ENCODE measurements around the gene UGT3A2. TPM values are rescaled to one million over a fixed set of nuclear protein-coding genes. Genes with fewer than 3 reads are reported as not detected.

UGT3A2 gene
- total RNA-seq, 4 donors from 2014 or later = not detected

GRCh38 chr5:36054647-36055046 is 12.0 kb downstream of the UGT3A2 start:
- no peak overlapping the region for H3K4me3 ChIP-seq
- H3K4me1 ChIP-seq = no peaks in the 10 kb centered on the region
- no peak for DNase-seq
- H3K27me3 ChIP-seq = no peaks in the 10 kb centered on the region
- H3K27ac ChIP-seq = no peak overlapping the region
- TF ChIP-seq POLR2A (IDR thresholded peaks at IDR 0.05) = no peak
- no peak for TF ChIP-seq CTCF (IDR thresholded peaks at IDR 0.05)
- H3K9me3 ChIP-seq = no peaks in the 10 kb centered on the region
- intact Hi-C loops (cut with DNase I; ENCODE audit: low total_unique reads) = no loop called here
- no peaks in the 10 kb centered on the region for H3K36me3 ChIP-seq

GRCh38 chr5:36052538-36052937 is 14.1 kb downstream of the UGT3A2 start:
- Histone ChIP-seq H3K4me3 (no peak overlapping the region), H3K36me3 (no peaks in the 10 kb centered on the region), H3K27ac (no peak overlapping the region), H3K4me1 (no peaks in the 10 kb centered on the region), H3K9me3 (no peaks in the 10 kb centered on the region), H3K27me3 (no peaks in the 10 kb centered on the region)
- TF ChIP-seq CTCF (IDR thresholded peaks at IDR 0.05) (no peak), POLR2A (IDR thresholded peaks at IDR 0.05) (no peak)
- no peak for DNase-seq
- intact Hi-C loops (cut with DNase I; ENCODE audit: low total_unique reads) = no loop called here

GRCh38 chr5:36049949-36050348 is 16.7 kb downstream of the UGT3A2 start:
- Histone ChIP-seq H3K36me3 (no peaks in the 10 kb centered on the region), H3K27ac (no peak overlapping the region), H3K9me3 (no peaks in the 10 kb centered on the region), H3K4me3 (no peak overlapping the region), H3K27me3 (no peaks in the 10 kb centered on the region), H3K4me1 (no peaks in the 10 kb centered on the region)
- intact Hi-C loops (cut with DNase I; ENCODE audit: low total_unique reads) = no loop called here
- DNase-seq = no peak
- no peak for TF ChIP-seq POLR2A (IDR thresholded peaks at IDR 0.05)
- no peak for TF ChIP-seq CTCF (IDR thresholded peaks at IDR 0.05)

GRCh38 chr5:36047384-36048160 is 19.1 kb downstream of the UGT3A2 start:
- H3K36me3 ChIP-seq = no peaks in the 10 kb centered on the region
- no peak for TF ChIP-seq POLR2A (IDR thresholded peaks at IDR 0.05)
- no peak for TF ChIP-seq CTCF (IDR thresholded peaks at IDR 0.05)
- intact Hi-C loops (cut with DNase I; ENCODE audit: low total_unique reads) = no loop called here

GRCh38 chr5:36045895-36046294 is 20.8 kb downstream of the UGT3A2 start:
- no peak for DNase-seq
- intact Hi-C loops (cut with DNase I; ENCODE audit: low total_unique reads) = no loop called here
- Histone ChIP-seq H3K9me3 (no peaks in the 10 kb centered on the region), H3K27me3 (no peaks in the 10 kb centered on the region), H3K4me3 (no peak overlapping the region), H3K4me1 (no peaks in the 10 kb centered on the region), H3K36me3 (no peaks in the 10 kb centered on the region), H3K27ac (no peak overlapping the region)
- no peak for TF ChIP-seq POLR2A (IDR thresholded peaks at IDR 0.05)
- no peak for TF ChIP-seq CTCF (IDR thresholded peaks at IDR 0.05)

More at GRCh38 chr5:36047384-36048160, 19.1 kb downstream of the UGT3A2 start:
- H3K9me3 ChIP-seq = no peaks in the 10 kb centered on the region
- H3K27ac ChIP-seq = no peak overlapping the region
- DNase-seq = no peak
- no peak overlapping the region for H3K4me3 ChIP-seq
- no peaks in the 10 kb centered on the region for H3K4me1 ChIP-seq
- H3K27me3 ChIP-seq = no peaks in the 10 kb centered on the region
